Stimulated activated CD8-positive, alpha-beta memory T cell treated with anti-CD3 and anti-CD28 coated beads, Interleukin-15, amount 100 ng/mL, for 48 hours (primary cell): ENCODE measurements around the gene TNS3.
"Not testable (repeated sequence)": the region's sequence is repeated elsewhere in the genome, so short reads cannot be mapped to it uniquely, and the experiment has no call there.

ENCODE experiments used
- DNase-seq, 2 donors: peaks; one replicate each; pipeline ENCODE4 v3.0.0-alpha.2; 2020; ENCODE audit warnings: low read depth in 2 of 2

Gene TNS3

DNA sequence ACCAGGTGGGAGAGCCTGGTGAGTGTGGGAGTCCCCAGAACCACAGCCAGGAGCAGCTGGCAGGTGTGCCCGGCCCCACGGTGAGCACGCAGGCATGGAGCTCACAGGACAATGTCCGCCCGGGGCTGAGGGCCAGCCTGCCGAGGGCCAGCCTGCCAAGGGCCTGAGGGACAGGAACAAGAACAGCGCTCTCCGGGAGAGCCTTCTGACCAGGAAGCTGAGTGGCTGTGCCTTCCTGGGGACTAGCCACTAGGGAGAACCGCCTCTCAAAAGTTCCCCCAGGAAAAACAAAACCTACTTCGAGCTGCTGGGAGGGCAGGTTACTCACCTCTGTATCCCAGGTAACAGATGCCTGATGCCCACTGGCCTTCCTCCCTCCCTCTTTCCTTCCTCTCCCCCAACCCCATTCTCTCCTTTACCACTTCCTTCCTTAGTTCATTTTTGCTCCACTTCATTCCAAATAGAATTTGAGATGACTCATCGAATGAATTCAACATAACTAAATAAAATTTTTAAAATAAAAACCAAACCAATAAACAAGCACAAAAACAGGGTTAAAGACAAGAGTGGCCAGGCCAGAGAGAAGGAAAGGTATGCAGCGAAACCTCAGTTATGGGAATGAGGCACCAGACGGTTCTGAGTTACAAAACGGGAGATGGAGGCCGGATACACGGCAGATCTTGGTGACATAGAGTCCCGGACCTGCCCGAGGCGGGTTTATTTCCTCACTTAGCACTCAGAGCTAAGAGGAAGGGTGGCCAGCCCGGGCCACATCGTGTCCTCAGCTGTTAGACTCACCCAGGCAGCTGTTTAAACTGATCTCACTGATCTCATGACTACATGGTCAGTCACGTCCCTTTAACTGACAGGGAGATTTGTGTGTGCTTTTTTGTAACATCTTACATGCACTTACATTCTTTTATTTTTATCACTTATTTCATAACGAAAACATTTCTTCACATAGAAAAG is 128.5 kb downstream of the TNS3 start:
- no peak for DNase-seq

DNA sequence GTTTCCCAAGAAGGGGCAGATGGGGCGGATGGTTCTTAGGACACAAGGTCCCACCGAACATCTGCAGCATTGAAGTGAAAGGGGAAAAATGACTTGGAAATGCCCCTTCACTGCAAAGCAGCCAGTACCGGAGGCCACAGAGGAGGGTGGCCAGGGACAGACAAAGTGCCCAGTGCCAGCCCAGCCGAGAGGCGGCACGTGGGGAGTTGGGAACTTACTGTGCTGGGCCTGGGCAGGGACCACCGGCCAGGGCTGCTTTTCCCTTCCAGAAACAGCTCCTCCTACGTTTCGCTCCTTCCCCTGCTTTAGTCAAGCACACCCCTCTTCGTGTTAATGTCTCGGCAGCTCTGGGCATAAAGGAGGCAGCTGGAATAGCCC is 129.2 kb downstream of the TNS3 start:
- no peak for DNase-seq

DNA sequence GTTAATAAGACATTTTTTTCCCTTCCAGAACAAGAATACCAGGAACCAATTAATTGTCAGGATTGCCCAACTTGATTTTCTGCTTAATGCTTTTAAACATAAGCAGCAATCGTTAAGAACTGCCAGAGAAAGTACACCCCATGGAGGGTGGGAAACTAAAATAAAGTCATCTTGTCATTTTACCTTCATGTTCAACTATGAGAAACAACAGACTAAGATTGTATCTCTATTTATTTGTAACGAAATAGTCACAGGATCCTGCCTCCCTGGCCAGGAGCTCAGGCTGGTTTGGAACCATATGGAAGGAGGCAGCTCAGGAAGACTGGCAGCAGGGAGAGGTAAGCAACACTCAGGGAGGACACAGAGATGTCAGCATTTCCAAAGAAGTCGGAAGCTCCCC is 129.6 kb downstream of the TNS3 start:
- no peak for DNase-seq

DNA sequence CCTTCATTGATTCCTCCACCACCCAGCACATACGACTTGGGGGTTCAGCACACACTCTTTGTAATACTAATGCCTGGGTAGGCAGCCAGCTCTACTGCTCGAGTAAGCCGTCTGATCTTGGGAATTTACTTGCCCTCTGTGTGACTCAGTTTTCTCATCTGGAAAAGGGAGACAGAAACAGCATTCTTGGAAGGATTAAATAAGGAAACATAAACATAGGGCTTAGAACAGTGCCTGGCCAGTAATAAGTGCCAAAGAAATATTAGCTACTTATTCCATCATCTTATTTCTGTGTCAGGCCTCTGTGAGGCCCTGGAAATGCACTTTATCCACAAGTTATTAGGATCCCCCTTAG is 130.1 kb downstream of the TNS3 start:
- DNase-seq = no peak

DNA sequence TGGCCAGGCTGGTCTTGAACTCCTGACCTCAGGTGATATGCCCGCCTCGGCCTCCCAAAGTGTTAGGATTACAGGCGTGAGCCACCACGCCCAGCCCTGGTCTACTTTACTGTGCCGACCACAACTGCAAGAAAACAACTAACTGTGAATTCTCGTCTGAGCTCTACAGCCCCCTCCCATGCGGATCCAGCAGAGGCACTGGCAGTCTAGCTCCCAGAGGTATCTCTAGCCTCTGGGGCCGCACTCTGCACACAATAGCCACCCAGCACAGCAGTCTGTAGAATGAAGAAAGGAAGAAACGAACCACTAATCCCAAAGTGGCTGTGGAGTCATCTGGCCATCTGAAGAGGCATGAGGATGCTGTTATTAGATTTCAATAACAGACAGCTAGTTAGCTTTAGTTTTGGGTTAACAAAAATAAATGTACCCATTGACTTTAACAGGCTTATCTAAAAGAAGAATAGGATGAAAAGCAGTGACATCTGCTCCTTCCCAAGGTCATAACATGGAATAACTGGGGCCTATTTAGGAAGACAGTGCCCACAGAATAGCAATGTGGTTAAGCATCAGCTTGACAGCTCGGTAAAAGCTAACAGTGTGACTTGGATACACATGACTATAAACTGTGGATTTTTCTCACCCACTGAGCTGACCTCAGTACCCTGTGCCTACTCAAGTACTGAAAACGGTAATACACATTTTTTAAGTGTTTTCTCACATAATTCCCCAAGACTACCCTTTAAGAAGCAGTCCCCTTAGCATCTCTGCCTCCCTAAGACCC is 131.9 kb downstream of the TNS3 start:
- no peak for DNase-seq

DNA sequence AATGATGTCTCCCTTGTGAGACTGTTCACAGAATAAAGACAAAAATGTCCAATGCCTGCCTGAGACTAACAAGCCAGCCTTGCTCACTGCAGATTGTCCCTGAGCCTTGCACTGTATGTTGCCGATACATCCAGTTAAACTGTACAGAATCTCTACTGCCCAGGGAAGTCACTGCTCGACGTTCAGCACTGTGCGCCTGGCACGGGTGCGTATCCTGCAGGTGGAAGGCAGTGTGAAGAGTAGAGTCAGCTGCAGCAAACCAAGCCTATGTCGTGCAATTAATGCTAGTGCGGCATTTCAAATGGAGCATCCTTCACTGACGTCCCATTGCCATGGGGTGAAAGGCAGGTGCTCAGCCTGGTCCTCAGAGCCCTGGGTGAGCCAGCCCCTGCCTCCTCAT is 132.9 kb downstream of the TNS3 start:
- DNase-seq = no peak

DNA sequence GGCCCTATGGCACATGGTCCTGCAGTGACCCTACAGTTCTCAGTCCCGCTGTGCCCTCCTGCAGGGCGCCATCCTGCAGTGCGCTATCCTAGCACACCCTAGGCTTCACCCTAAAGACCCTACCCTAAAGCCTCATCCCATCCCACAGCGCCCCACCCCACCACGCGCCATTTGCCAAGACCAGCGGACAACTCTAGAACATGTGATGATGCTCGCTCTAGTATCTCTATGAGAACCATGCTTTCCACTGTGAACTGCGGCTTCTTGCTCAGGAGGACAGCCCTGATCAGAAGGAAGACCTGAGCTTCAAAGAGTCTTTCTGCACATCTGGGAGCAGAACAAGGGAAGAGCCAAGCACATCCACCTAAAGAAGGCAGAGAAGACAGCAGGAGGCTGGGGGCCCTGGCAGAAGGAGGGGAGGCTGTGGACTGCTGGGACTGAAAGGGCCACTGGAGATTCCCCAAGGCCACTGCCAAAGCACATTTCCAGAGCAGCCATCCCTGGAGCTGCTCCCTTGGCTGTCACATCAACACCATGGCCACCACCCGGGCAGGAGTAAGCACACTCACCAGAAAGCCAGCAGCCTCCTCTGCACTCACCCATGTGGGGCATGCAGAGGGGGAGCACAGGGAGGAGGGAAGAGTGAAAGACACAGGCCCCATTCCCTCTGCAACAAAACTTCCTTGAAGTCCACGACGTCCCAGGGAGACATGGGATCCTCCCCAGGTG is 134.1 kb downstream of the TNS3 start:
- DNase-seq = no peak

DNA sequence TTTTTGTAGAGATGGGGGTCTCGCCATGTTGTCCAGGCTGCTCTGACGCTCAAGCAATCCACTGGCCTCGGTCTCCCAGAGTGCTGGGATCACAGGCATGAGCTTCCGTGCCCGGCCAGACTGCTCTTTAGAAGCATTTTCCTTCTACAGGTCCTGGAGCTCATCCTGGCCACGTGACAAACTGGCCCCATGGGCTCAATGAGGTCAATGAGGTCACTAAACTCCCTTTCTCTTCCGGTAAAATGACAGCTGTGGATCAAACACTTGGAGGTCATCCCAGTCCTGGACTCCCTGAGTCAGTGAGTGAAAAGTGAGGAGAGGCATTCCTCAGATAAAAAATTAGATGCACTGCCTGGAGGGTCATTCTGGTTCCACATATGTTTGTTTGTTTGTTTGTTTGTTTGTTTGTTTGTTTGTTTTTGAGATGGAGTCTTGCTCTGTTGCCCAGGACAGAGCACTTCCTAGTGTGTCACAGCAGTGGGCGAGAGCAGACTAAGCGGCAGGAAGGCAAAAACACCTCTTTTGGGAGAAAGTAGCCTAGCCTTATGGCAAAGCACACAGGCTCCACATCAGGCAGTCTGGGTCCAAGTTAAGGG is 134.9 kb downstream of the TNS3 start:
- no peak for DNase-seq

DNA sequence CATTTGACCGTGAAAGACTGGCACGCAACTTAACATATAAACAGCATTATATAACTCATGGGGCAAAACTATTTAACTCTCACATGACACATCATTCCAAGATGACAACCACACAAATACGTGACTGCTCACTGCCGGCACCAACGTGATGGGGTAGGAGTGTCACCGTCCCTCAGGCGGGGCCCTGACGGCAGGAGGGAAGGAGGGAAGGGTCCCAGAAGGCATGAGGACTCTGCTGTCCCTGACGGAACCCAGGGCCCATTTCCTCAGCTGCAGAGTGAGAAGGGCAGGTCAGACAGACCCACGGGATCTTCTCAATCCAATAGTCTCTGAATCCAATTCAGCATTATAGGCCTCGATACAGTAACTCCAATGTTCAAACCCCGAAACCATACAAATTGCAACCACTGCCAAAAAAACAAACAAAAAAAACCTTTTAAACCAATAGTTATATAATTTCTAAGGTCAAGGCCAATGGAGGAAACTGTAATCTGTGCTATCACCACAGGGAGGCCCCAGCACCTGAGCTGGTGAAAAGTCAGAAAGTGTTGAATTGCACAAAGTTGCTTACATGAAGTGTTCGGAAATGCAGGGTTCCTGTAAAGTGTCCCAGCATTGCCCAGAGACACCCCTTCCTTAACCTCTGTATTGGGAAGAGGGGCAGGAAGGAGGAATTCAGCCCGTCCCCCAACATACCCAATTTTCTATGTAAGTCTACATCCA is 137.4 kb downstream of the TNS3 start:
- no peak for DNase-seq

DNA sequence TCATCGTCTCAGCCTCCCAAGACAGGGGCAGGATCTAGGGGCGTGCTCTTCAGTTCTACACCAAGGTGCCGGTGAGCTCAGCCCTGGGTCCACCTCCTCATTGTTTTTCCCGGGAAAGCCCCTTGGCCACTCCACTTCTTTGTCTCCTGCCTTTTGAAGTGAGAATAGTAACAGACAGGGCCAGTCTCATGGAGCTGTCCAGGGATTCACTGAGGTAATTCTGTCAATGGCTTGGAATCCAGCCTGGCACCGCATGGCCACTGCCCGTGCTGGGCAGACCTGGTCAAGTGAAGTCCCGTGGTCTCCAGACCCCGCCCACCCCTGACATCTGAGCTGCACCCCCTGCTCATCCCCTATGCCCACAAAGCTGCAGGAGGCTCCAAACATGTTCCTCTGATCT is 138.9 kb downstream of the TNS3 start:
- no peak for DNase-seq

DNA sequence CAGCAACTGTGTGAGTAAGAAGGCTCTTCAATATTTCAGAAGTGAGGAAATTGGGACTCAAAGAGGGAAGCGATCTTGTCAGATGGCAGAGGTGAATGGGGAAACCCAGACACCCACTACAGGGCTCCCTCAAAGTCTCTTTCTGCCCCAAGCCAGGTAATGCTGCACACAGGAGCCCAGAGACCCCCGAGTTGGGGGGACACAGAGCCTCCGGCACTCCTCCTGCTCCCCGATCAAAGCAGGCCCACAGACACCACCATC is 139.4 kb downstream of the TNS3 start:
- no peak for DNase-seq

DNA sequence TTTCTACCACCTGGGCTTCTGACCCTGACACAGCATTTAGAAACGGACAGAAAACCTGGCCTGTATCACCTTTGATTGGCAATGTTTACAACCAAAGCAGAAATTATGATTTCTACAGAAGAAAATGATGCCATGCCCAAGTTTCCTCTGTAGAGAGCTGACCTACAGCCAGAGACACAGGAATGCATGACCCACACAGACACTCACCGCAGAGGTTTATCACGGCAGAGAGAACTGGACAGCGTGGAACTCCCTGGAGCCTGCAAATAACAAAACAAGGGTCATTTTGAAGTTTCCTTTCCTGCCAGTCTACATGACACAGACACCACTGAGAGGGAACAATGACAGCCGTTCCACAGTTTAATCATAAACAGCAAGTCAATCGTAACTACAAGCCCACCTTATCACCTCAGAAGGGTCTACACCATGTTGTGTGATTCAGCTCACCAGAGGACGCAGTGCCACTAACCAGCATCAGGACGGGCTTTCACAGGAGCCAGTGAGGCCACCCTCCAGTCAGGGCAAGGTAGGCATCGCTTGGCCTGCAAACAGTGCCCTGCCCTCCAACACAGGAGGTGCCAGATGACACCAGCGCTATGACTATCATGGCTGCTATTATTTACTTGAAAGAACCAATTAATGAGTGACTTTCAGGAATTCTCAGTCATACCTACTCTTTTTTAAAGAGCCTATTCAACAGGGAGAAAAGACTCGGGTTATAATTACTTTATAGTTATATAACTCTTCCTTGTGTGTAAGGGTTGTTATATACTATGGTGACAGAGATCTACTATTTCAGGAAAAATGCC is 139.9 kb downstream of the TNS3 start:
- DNase-seq = no peak

DNA sequence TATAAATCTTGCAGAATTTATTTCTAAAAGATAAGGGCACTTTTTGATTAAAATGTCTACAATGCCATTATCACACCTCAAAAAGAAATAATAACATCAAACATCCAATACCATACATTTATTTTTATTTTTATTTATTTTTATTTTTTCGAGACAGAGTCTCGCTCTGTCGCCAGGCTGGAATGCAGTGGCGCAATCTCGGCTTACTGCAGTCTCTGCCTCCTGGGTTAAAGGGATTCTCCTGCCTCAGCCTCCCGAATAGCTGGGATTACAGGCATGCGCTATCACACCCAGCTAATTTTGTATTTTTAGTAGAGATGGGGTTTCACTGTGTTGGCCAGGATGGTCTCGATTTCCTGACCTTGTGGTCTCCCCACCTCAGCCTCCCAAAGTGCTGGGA is 140.9 kb downstream of the TNS3 start:
- DNase-seq = not testable (repeated sequence)

DNA sequence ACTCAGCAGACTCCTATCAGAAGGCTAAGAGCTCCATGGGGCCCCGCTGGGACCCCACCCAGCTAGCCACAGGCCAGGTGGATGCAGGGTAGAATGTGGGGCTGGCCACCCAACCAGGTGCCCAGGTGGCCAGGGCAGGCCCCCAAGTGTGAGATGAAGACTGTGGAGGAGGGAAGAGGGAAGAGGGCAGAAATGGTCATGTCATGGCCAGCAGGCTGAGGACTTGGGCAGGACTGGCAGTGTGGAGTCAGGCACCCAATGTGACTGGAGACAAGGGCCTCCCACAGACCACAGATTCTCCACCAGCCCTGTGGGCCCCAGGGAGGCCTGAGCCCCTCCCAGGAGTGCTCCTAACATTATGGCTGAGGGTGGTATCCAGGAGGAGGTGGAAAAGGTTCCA is 141.6 kb downstream of the TNS3 start:
- no peak for DNase-seq

DNA sequence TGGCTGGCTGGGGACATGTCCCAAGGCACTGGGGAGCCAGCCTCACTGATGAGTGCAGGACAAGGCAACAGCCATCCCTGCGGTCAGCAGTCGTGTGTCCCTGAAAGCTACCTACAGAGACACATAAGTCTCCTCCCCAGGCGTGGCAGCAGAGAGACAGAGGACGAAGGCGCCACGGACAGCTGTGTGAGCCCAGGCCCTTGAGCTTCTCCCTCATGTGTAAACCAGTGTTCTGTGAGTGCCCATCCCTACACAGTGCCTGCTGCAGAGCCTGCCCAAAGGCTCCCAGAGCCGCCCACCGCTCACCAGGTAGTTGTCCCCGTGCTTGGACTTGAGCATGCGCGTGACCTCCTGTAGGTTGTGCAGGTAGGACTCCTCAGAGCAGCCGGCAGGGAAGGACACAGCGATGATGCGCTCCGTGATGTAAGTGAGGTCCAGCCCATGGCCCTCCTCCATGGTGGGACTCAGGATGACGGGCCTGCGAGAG is 142.7 kb downstream of the TNS3 start:
- DNase-seq = no peak

DNA sequence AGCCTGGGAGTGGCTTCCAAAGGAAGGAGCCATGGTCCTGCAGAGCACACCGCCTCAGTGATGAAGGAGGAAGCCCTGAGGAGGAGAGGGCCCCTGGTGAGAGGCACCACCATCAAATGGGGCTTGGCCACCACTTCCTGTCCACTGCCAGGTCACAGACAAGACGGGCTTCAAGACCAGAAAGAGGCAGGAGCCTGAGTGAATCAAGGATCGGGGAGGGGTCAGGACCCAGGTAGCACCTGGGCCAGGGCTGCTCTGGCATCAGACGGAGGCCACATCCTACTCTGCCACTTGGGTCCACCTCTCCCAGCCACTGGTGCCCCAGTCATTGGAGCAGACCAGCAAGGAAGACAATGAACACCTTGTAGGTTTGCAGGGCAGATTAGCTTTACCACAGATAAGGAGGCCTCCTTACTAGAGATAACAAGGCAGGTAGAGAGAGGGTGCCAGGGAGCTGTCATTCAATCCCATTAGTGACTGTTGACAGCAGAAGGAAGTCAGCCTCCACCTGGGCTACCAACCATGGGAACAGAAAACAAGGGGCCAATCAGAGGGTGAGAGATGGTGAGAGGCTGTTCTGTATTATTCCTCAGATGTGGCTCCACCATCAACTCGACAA is 143.4 kb downstream of the TNS3 start:
- DNase-seq = no peak

DNA sequence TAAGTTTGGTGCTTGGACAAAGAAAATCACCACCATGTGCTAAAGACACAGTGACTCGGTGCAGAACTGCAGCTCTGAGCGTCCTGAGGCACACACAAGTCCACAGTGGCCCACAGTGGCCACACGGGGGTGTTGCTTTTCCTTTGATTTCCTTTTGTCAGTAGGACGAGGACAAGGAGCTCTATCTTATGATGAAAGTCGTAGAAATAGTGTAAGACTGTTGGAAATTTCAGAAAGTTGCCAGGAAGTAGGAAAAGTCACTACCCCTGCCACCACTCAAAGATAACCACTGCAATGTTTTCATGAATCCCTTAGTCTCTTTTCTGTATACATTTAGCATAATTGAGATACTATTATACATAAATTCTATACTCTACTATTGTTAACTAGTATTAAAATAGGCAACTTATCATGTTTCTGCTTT is 146.0 kb downstream of the TNS3 start:
- DNase-seq = no peak

DNA sequence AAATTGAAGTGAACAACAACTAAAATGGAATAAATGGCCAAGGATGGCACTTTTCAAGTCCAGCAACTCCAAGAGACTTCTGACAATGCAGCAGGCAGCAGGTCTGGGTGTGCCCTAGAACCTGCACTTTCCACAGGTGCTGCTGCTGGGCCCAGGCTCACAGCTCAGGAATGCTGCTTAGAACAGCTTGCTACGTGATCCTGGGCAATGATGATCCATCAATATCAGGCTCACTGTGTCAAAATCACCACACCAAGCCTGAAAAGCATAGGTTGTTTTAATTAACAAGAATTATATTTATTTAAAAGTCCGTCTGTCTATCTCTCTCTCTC is 148.4 kb downstream of the TNS3 start:
- no peak for DNase-seq

DNA sequence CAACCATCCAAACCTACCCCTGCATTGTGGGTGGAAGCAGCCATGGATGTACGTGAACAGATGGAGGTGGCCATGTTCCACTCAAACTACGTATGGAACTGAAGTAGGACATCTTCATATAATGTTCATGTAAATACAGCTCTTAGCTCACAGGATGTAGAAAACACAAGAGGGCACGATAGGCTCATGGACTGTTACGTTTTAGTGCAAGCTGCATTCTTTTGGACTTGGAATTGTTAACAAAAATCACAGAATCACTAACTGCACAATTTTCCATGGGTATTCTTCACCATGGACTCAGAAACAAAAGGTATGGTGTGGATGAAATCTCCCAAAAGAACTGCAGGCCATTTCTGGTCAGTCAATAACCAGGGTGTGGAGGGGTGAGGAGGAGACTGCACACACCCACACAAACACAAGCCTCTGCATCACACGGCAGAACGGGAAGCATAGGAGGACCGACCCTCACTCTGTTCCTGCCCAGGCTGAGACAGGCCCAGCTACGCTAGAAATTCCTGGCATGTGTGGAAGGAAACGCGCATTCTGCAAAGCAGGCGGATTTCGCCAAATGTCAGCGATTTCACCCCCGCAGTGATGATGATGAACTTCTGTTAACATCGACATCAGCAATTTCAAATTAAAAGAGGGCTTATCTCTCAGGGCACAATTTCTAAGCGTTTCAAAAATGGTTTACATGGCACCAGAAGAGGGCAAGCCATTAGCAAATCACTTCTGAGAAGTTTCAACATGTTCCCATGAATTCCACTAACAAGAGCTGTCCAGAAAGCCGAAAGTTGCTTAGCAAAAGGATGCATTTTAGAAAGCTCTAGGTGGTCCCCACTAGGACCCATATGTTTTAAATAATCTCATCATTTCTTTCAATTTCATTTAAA is 149.0 kb downstream of the TNS3 start:
- DNase-seq = no peak
